ENCODE results near the gene UGT3A1.

GRCh38 chr5:36017622-36018021 is 26.4 kb upstream of the UGT3A1 start:
- TF ChIP-seq CTCF (conservative IDR thresholded peaks at IDR 0.05; ENCODE audit: low read depth, low read length) (no peak), EZH2 (IDR thresholded peaks at IDR 0.05; ENCODE audit: borderline replicate concordance, low read depth, low read length, poor library complexity, severe bottlenecking) (no peak)

All from A673 (cell line).